Calu3 (cell line): Measurements from ENCODE around the gene TSPO2. TPM values are rescaled to one million over a fixed set of nuclear protein-coding genes. Genes with fewer than 3 reads are reported as not detected.

ENCODE experiments used
- BruUV-seq: library from RNA; stranded (reverse); fragments of 400-500 nt; replicated peaks from 2 replicates; lab custom pipeline; 2021; lab: Mats Ljungman, UMichigan
- CTCF ChIA-PET: fragments of 300-600 bp; sonication (Branson Sonifier 250); formaldehyde crosslinking; loops from one replicate; lab custom pipeline; 2022; ENCODE audit warnings: antibody characterized with exemption; lab: Charles Lee
- DNase-seq: peaks from one replicate; pipeline ENCODE4 v3.0.0; 2022
- H3K27ac Mint-ChIP-seq: one replicate; pipeline ENCODE4 v1.8.0; 2022; ENCODE audit warnings: mixed read lengths; ENCODE audit not compliant: unreplicated experiment
- H3K27me3 Mint-ChIP-seq: one replicate; pipeline ENCODE4 v1.8.0; 2022; ENCODE audit warnings: mixed read lengths; ENCODE audit not compliant: unreplicated experiment
- H3K36me3 Mint-ChIP-seq: one replicate; pipeline ENCODE4 v1.8.0; 2022; ENCODE audit warnings: mild to moderate bottlenecking, moderate library complexity, mixed read lengths; ENCODE audit not compliant: insufficient read depth, unreplicated experiment
- H3K4me1 Mint-ChIP-seq: one replicate; pipeline ENCODE4 v1.8.0; 2022; ENCODE audit warnings: mild to moderate bottlenecking, low read depth, mixed read lengths; ENCODE audit not compliant: unreplicated experiment
- H3K4me3 Mint-ChIP-seq: one replicate; pipeline ENCODE4 v1.8.0; 2022; ENCODE audit warnings: mild to moderate bottlenecking, low read depth, moderate library complexity, mixed read lengths; ENCODE audit not compliant: unreplicated experiment
- H3K9me3 Mint-ChIP-seq: one replicate; pipeline ENCODE4 v1.8.0; 2022; ENCODE audit warnings: low read depth, mixed read lengths; ENCODE audit not compliant: unreplicated experiment
- intact Hi-C: fragments of 100-400 bp; cut with micrococcal nuclease; formaldehyde crosslinking; loops from one replicate; pipeline ENCODE4 v1.10.0; 2022; ENCODE audit not compliant: unreplicated experiment
- total RNA-seq: library from RNA; stranded (reverse); gene quantifications from 2 replicates; pipeline ENCODE4 v1.2.3, GENCODE V29; 2022
- TF ChIP-seq, protein P1 (sequence below): fragments of 200-600 bp; IDR thresholded peaks from one replicate; pipeline ENCODE4 v1.8.0; 2022; ENCODE audit warnings: antibody characterized with exemption; ENCODE audit not compliant: unreplicated experiment

The TSPO2 gene
- total RNA-seq, 1 experiment from 2014 or later, result not detected

DNA sequence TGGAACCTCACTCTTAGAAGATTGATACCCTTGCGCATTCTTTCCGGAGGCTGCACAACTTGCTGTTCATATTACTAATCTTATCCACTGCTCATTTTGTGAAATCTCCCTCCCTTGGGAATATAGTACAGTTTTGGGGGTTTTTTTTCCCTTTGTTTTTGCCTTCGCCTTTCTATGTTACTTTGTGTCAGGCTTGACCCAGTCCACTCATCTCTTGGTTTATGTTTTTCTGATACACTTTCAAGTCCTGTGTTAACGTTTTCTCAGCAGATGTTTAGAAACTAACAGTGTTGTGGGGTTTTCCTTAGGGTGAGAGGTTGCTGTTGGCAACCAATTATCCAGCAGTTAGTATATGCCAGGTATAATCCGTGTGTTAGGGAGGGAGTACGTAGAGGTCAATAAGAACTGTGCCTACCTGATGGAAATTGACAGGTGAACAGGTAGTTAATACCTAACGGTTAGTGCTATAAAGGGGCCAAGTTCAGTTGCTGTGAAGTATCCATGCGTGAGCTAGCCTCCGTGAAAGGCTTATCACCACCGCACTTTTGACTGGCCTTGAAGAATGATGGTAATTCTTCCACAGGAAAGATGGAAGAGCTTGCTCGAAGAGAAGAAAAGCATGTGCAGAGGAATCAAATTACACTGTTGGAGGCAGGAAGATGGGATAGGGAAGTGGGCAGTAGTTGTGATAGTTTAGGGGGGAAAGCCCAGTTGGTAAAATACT, 31.9 kb downstream of the TSPO2 start:
- TF ChIP-seq, protein P1, sequence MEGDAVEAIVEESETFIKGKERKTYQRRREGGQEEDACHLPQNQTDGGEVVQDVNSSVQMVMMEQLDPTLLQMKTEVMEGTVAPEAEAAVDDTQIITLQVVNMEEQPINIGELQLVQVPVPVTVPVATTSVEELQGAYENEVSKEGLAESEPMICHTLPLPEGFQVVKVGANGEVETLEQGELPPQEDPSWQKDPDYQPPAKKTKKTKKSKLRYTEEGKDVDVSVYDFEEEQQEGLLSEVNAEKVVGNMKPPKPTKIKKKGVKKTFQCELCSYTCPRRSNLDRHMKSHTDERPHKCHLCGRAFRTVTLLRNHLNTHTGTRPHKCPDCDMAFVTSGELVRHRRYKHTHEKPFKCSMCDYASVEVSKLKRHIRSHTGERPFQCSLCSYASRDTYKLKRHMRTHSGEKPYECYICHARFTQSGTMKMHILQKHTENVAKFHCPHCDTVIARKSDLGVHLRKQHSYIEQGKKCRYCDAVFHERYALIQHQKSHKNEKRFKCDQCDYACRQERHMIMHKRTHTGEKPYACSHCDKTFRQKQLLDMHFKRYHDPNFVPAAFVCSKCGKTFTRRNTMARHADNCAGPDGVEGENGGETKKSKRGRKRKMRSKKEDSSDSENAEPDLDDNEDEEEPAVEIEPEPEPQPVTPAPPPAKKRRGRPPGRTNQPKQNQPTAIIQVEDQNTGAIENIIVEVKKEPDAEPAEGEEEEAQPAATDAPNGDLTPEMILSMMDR, result no peak
- Mint-ChIP-seq H3K27me3 (no peaks in the 10 kb centered on the region), H3K36me3 (peaks cover 49% of the 10 kb centered on the region), H3K27ac (peak overlapping the region; percentile 96), H3K4me1 (peaks cover 38% of the 10 kb centered on the region), H3K9me3 (no peaks in the 10 kb centered on the region), H3K4me3 (peak overlapping the region; percentile 83)
- CTCF ChIA-PET, result interaction anchor here (1.4 to 1.6 kb wide), 2 partner anchors 108 to 205 kb away, joined by 3 to 4 read pairs; no protein-coding TSS in a partner anchor
- intact Hi-C loops, result no loop called here
- TSS peak; percentile 65 for BruUV-seq
- DNase-seq, result no peak

DNA sequence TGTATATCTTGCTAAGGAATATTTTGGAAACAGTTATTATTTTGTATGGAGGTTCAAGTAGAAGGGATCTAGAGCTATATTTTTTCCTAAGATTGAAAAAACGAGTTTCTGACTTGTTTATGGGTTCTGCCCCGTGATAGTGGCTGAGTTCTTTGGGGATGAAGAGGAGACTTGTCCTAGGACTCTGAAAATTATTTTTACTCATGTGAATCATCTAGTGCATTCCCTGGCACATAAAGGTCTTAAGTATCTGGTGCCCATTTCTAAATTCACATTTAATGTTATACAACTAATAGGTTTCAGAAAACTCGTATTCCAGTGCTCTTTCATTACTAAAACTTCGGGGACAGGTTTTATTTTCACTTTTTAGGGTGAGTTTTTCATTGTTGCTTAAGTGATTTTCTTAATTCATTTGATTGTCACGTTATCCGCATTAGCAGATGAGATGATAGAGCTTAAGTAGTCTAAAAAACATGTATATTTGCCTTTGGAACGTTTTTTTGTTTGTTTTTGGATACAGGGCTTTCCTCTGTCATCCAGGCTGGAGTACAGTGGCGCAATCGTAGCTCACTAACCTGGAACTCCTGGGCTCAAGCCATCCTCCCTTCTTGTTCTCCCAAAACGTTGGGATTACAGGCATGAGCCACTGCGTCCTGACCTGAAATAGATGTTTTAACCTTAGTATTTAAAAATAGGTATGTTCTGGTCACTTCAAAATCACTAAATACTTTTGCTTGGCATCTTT, 32.6 kb downstream of the TSPO2 start:
- peaks cover 38% of the 10 kb centered on the region for H3K4me1 Mint-ChIP-seq
- no TSS peak for BruUV-seq
- no peaks in the 10 kb centered on the region for H3K9me3 Mint-ChIP-seq
- H3K27ac Mint-ChIP-seq, result peak overlapping the region; percentile 96
- H3K27me3 Mint-ChIP-seq, result no peaks in the 10 kb centered on the region
- DNase-seq, result no peak
- peaks cover 54% of the 10 kb centered on the region for H3K36me3 Mint-ChIP-seq
- intact Hi-C loops, result no loop called here
- CTCF ChIA-PET, result interaction anchor here (1.4 to 1.6 kb wide), 2 partner anchors 107 to 204 kb away, joined by 3 to 4 read pairs; no protein-coding TSS in a partner anchor
- H3K4me3 Mint-ChIP-seq, result peak overlapping the region; percentile 83
- TF ChIP-seq, protein P1, result no peak

DNA sequence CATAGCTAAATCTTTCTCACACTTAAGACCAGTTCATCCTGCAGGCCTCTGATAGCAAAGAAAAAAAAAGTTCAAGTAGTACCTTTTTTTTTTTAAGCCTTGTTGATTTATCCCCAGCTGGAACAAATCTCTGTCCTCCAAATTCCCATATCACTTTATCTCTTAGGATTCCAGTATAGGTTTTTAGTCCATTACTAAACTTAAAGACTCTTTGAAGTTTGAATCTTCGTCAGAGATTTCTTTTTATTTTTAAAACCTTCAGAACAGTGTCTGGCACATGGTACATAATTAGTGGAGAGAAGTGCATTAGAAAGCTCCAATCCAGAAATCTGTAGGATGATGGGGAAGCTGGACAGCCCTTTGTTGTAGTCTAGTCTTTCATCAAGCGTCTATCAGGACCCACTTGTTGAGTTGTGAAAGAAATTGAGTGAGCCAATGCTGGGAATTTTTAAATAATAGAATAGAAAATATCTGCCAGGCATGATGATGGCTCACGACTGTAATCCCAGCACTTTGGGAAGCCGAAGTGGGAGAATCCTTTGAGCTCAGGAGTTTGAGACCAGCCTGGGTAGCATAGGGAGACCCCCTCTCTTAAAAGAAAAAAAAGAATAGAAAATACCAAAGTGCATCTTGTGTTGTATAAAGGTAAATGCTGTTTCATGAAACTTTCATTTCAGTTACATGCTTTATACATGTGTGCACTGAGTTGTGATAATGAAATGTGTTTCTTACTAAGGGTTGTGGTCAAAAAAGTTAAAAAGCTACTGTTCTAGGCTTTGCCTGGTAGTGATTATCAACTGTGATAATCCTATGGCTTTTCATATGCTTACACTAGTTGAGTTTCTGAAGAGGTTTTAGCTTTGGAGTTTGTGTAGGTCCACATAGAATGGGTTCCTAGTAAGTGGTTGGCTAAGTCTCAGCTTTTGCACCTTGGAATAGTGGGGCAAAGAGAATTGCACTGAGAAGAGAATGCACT, 33.7 kb downstream of the TSPO2 start:
- DNase-seq, result no peak
- TF ChIP-seq, protein P1, result no peak
- BruUV-seq, result no TSS peak
- peaks cover 30% of the 10 kb centered on the region for H3K4me1 Mint-ChIP-seq
- H3K36me3 Mint-ChIP-seq, result peaks cover 53% of the 10 kb centered on the region
- no peaks in the 10 kb centered on the region for H3K9me3 Mint-ChIP-seq
- intact Hi-C loops, result no loop called here
- H3K27me3 Mint-ChIP-seq, result no peaks in the 10 kb centered on the region
- peak overlapping the region; percentile 83 for H3K4me3 Mint-ChIP-seq
- H3K27ac Mint-ChIP-seq, result peak overlapping the region; percentile 96
- CTCF ChIA-PET, result interaction anchor here (0.6 kb wide), 2 partner anchors 658 to 659 kb away, joined by 6 to 8 read pairs; no protein-coding TSS in a partner anchor

DNA sequence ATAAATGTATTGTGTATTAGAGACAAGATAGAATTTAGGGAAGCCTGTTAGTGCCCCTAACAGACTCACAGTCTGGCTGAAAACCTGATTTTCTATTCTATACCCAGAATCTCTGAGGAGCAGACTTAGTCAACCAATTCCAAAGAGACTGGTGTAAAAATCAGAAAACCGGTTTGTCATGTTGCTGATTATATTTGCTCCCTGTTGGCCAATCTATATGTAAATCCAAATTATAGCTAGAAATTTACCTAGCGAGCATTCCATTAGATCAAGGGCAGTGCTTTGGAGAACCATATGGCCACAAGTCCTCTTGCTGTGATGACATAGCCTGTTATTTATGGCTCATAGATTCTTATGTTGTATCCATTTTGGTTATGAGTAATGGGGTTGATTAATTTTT, 35.3 kb downstream of the TSPO2 start:
- no TSS peak for BruUV-seq
- Mint-ChIP-seq H3K36me3 (peaks cover 37% of the 10 kb centered on the region), H3K9me3 (no peaks in the 10 kb centered on the region), H3K4me1 (peaks cover 25% of the 10 kb centered on the region), H3K27me3 (no peaks in the 10 kb centered on the region), H3K27ac (no peak overlapping the region), H3K4me3 (no peak overlapping the region)
- TF ChIP-seq, protein P1, result no peak
- CTCF ChIA-PET, result interaction anchor here (0.5 kb wide), 1 partner anchor 760 kb away, joined by 11 read pairs; no protein-coding TSS in a partner anchor
- DNase-seq, result no peak
- intact Hi-C loops, result no loop called here
